ENCODE data around the gene ZNF710.

DNA sequence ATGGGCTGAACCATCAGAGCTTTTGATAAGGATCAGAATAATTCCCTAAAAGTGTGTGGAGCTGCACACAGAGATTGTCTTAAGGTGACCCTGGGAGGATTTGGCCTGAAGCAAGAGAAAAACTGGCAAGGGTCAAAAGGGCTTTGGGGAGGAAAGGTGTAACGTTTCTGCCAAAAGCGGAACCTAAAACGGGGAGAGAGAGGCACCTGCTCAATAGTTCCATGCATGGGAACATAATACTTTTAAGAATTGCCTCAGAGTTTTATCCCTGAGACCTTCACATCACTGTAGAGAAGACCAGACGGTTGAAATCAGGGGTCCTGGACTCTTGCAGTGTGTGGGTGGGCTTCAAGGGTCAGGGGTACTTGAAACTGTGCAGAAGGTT, 5.9 kb downstream of the ZNF710 start:
- TF ChIP-seq, protein P1, sequence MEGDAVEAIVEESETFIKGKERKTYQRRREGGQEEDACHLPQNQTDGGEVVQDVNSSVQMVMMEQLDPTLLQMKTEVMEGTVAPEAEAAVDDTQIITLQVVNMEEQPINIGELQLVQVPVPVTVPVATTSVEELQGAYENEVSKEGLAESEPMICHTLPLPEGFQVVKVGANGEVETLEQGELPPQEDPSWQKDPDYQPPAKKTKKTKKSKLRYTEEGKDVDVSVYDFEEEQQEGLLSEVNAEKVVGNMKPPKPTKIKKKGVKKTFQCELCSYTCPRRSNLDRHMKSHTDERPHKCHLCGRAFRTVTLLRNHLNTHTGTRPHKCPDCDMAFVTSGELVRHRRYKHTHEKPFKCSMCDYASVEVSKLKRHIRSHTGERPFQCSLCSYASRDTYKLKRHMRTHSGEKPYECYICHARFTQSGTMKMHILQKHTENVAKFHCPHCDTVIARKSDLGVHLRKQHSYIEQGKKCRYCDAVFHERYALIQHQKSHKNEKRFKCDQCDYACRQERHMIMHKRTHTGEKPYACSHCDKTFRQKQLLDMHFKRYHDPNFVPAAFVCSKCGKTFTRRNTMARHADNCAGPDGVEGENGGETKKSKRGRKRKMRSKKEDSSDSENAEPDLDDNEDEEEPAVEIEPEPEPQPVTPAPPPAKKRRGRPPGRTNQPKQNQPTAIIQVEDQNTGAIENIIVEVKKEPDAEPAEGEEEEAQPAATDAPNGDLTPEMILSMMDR (conservative IDR thresholded peaks at IDR 0.05; ENCODE audit: low read depth in 2 of 2): no peak
- TF ChIP-seq, protein P2, sequence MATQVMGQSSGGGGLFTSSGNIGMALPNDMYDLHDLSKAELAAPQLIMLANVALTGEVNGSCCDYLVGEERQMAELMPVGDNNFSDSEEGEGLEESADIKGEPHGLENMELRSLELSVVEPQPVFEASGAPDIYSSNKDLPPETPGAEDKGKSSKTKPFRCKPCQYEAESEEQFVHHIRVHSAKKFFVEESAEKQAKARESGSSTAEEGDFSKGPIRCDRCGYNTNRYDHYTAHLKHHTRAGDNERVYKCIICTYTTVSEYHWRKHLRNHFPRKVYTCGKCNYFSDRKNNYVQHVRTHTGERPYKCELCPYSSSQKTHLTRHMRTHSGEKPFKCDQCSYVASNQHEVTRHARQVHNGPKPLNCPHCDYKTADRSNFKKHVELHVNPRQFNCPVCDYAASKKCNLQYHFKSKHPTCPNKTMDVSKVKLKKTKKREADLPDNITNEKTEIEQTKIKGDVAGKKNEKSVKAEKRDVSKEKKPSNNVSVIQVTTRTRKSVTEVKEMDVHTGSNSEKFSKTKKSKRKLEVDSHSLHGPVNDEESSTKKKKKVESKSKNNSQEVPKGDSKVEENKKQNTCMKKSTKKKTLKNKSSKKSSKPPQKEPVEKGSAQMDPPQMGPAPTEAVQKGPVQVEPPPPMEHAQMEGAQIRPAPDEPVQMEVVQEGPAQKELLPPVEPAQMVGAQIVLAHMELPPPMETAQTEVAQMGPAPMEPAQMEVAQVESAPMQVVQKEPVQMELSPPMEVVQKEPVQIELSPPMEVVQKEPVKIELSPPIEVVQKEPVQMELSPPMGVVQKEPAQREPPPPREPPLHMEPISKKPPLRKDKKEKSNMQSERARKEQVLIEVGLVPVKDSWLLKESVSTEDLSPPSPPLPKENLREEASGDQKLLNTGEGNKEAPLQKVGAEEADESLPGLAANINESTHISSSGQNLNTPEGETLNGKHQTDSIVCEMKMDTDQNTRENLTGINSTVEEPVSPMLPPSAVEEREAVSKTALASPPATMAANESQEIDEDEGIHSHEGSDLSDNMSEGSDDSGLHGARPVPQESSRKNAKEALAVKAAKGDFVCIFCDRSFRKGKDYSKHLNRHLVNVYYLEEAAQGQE (IDR thresholded peaks at IDR 0.05; ENCODE audit: unreplicated experiment): no peak
